ENCODE data around the gene GAREM1. TPM values are rescaled to one million over a fixed set of nuclear protein-coding genes. Genes with fewer than 3 reads are reported as not detected.
"Not testable (repeated sequence)": the region's sequence is repeated elsewhere in the genome, so short reads cannot be mapped to it uniquely, and the experiment has no call there.

The GAREM1 gene
- total RNA-seq, 5 donors from 2014 or later (not counting 1 experiment from before 2014, with no cell fraction given) = 0.26 to 0.41 (median 0.33) TPM

- WGBS (ENCODE audit: insufficient coverage) = no CpG with 5 or more reads among the region's 2 CpGs
- Mint-ChIP-seq H3K9me3 (no peaks in the 10 kb centered on the region), H3K27me3 (peaks cover 0 to 23% of the 10 kb centered on the region in 2 donors), H3K4me3 (no peak overlapping the region), H3K27ac (no peak overlapping the region), H3K4me1 (no peaks in the 10 kb centered on the region), H3K36me3 (no peaks in the 10 kb centered on the region)
- H3K9me3 ChIP-seq = no peaks in the 10 kb centered on the region
- H3K4me3 ChIP-seq (ENCODE audit: control insufficient read depth in 1 of 2, extremely low read depth in 1 of 2, low read length in 1 of 2) = no peak overlapping the region
- POLR2A ChIA-PET = no interaction called here
- no peaks in the 10 kb centered on the region for H3K4me1 ChIP-seq (ENCODE audit: control insufficient read depth in 1 of 2, extremely low read depth in 1 of 2, insufficient read depth in 2 of 2, low read length in 2 of 2)
- ATAC-seq (replicated peaks in 1 of 4) (no peak), DNase-seq (no peak)
- CTCF ChIA-PET = no interaction called here
- H3K27ac ChIP-seq (ENCODE audit: low read length) = no peak overlapping the region
- H3K36me3 ChIP-seq (ENCODE audit: control insufficient read depth in 2 of 2, extremely low read depth in 1 of 2, insufficient read depth in 1 of 2, low read length in 1 of 2) = no peaks in the 10 kb centered on the region
- no peaks in the 10 kb centered on the region for H3K27me3 ChIP-seq (replicated peaks in 1 of 2; ENCODE audit: control insufficient read depth in 2 of 2, extremely low read depth in 1 of 2, insufficient read depth in 2 of 2, low read length in 1 of 2)
These were observed 173.8 kb downstream of the GAREM1 start for GRCh38 chr18:32296851-32297250.

DNA sequence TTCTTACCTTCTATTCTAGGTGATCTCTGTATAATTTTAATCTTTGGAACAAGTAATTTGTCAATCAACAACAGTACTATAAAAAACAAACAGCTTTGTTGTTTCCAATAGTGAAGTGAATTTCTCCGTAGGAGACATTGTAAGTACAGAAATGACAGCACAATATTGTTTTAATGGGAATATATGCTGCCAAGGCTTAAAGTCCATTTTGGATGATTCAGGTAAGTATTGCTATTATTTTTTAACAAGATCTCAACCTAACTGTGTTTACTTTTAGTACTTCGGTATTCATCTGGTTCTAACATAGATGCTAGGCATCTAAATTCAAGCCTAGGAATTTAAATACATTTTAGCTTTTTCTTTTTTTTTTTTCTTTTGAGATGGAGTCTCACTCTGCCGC is 175.1 kb downstream of the GAREM1 start:
- POLR2A ChIA-PET = no interaction called here
- Histone ChIP-seq H3K4me3 (ENCODE audit: control insufficient read depth in 1 of 2, extremely low read depth in 1 of 2, low read length in 1 of 2) (no peak overlapping the region), H3K27ac (ENCODE audit: low read length) (no peak overlapping the region), H3K4me1 (ENCODE audit: control insufficient read depth in 1 of 2, extremely low read depth in 1 of 2, insufficient read depth in 2 of 2, low read length in 2 of 2) (no peaks in the 10 kb centered on the region), H3K36me3 (ENCODE audit: control insufficient read depth in 2 of 2, extremely low read depth in 1 of 2, insufficient read depth in 1 of 2, low read length in 1 of 2) (no peaks in the 10 kb centered on the region), H3K27me3 (replicated peaks in 1 of 2; ENCODE audit: control insufficient read depth in 2 of 2, extremely low read depth in 1 of 2, insufficient read depth in 2 of 2, low read length in 1 of 2) (no peaks in the 10 kb centered on the region), H3K9me3 (no peaks in the 10 kb centered on the region)
- H3K27ac Mint-ChIP-seq = no peak overlapping the region
- peaks cover 0 to 23% of the 10 kb centered on the region in 2 donors for H3K27me3 Mint-ChIP-seq
- CTCF ChIA-PET = no interaction called here
- no peaks in the 10 kb centered on the region for H3K36me3 Mint-ChIP-seq
- DNase-seq (no peak), ATAC-seq (replicated peaks in 1 of 4) (no peak)
- H3K4me1 Mint-ChIP-seq = no peaks in the 10 kb centered on the region
- WGBS (ENCODE audit: insufficient coverage) = no CpG with 5 or more reads among the region's 3 CpGs
- no peaks in the 10 kb centered on the region for H3K9me3 Mint-ChIP-seq
- no peak overlapping the region for H3K4me3 Mint-ChIP-seq

- Histone ChIP-seq H3K4me3 (ENCODE audit: control insufficient read depth in 1 of 2, extremely low read depth in 1 of 2, low read length in 1 of 2) (no peak overlapping the region), H3K36me3 (ENCODE audit: control insufficient read depth in 2 of 2, extremely low read depth in 1 of 2, insufficient read depth in 1 of 2, low read length in 1 of 2) (no peaks in the 10 kb centered on the region), H3K9me3 (no peaks in the 10 kb centered on the region), H3K4me1 (ENCODE audit: control insufficient read depth in 1 of 2, extremely low read depth in 1 of 2, insufficient read depth in 2 of 2, low read length in 2 of 2) (no peaks in the 10 kb centered on the region), H3K27me3 (replicated peaks in 1 of 2; ENCODE audit: control insufficient read depth in 2 of 2, extremely low read depth in 1 of 2, insufficient read depth in 2 of 2, low read length in 1 of 2) (no peaks in the 10 kb centered on the region), H3K27ac (ENCODE audit: low read length) (no peak overlapping the region)
- H3K4me1 Mint-ChIP-seq = no peaks in the 10 kb centered on the region
- H3K9me3 Mint-ChIP-seq = no peaks in the 10 kb centered on the region
- no CpG with 5 or more reads among the region's 2 CpGs for WGBS (ENCODE audit: insufficient coverage)
- H3K36me3 Mint-ChIP-seq = no peaks in the 10 kb centered on the region
- no peak overlapping the region for H3K4me3 Mint-ChIP-seq
- ATAC-seq (replicated peaks in 1 of 4) = no peak
- ChIA-PET CTCF (no interaction called here), POLR2A (no interaction called here)
- H3K27ac Mint-ChIP-seq = no peak overlapping the region
- DNase-seq = no peak
- peaks cover 2 to 20% of the 10 kb centered on the region in 2 donors for H3K27me3 Mint-ChIP-seq
These were observed 177.6 kb downstream of the GAREM1 start for GRCh38 chr18:32293107-32293506.

DNA sequence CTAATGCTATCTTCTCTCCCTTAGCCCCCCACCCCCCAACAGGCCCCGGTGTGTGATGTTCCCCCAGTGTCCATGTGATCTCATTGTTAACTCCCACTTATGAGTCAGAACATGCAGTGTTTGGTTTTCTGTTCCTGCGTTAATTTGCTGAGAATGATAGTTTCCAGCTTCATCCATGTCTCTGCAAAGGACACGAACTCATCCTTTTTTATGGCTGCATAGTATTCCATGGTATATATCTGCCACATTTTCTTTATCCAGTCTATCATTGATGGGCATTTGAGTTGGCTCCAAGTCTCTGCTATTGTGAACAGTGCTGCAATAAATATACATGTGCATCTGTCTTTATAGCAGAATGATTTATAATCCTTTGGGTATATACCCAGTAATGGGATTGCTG is 179.1 kb downstream of the GAREM1 start:
- peaks cover 4 to 12% of the 10 kb centered on the region in 2 donors for H3K27me3 Mint-ChIP-seq
- H3K36me3 Mint-ChIP-seq; H3K27me3 ChIP-seq (replicated peaks in 1 of 2; ENCODE audit: control insufficient read depth in 2 of 2, extremely low read depth in 1 of 2, insufficient read depth in 2 of 2, low read length in 1 of 2); H3K4me3 Mint-ChIP-seq; ATAC-seq (replicated peaks in 1 of 4); H3K9me3 Mint-ChIP-seq; H3K9me3 ChIP-seq; H3K4me1 ChIP-seq (ENCODE audit: control insufficient read depth in 1 of 2, extremely low read depth in 1 of 2, insufficient read depth in 2 of 2, low read length in 2 of 2); H3K36me3 ChIP-seq (ENCODE audit: control insufficient read depth in 2 of 2, extremely low read depth in 1 of 2, insufficient read depth in 1 of 2, low read length in 1 of 2); H3K27ac ChIP-seq (ENCODE audit: low read length); H3K4me1 Mint-ChIP-seq; H3K4me3 ChIP-seq (ENCODE audit: control insufficient read depth in 1 of 2, extremely low read depth in 1 of 2, low read length in 1 of 2); H3K27ac Mint-ChIP-seq; DNase-seq; POLR2A ChIA-PET: not testable (repeated sequence)
- CTCF ChIA-PET = interaction anchor here in 1 of 2 donors (0.7 kb wide), 2 partner anchors 25 to 301 kb away, joined by 3 to 5 read pairs; no protein-coding TSS in a partner anchor
- WGBS (ENCODE audit: insufficient coverage) = 83% methylated on average over 2 of the region's 3 CpGs

GRCh38 chr18:32290810-32291209 is 179.9 kb downstream of the GAREM1 start:
- Mint-ChIP-seq H3K9me3 (no peaks in the 10 kb centered on the region), H3K27me3 (peaks cover 4 to 15% of the 10 kb centered on the region in 2 donors), H3K4me1 (no peaks in the 10 kb centered on the region), H3K4me3 (no peak overlapping the region), H3K36me3 (no peaks in the 10 kb centered on the region), H3K27ac (no peak overlapping the region)
- DNase-seq = no peak
- no peaks in the 10 kb centered on the region for H3K36me3 ChIP-seq (ENCODE audit: control insufficient read depth in 2 of 2, extremely low read depth in 1 of 2, insufficient read depth in 1 of 2, low read length in 1 of 2)
- no peaks in the 10 kb centered on the region for H3K9me3 ChIP-seq
- ATAC-seq (replicated peaks in 1 of 4) = no peak
- CTCF ChIA-PET = interaction anchor here (0.6 to 0.7 kb wide), 8 partner anchors 9 to 1149 kb away, joined by 3 to 6 read pairs (median 5); no protein-coding TSS in a partner anchor
- H3K4me1 ChIP-seq (ENCODE audit: control insufficient read depth in 1 of 2, extremely low read depth in 1 of 2, insufficient read depth in 2 of 2, low read length in 2 of 2) = no peaks in the 10 kb centered on the region
- no peak overlapping the region for H3K27ac ChIP-seq (ENCODE audit: low read length)
- POLR2A ChIA-PET = no interaction called here
- WGBS (ENCODE audit: insufficient coverage) = no CpG with 5 or more reads among the region's 2 CpGs
- no peak overlapping the region for H3K4me3 ChIP-seq (ENCODE audit: control insufficient read depth in 1 of 2, extremely low read depth in 1 of 2, low read length in 1 of 2)
- H3K27me3 ChIP-seq (replicated peaks in 1 of 2; ENCODE audit: control insufficient read depth in 2 of 2, extremely low read depth in 1 of 2, insufficient read depth in 2 of 2, low read length in 1 of 2) = peaks cover 0 to 8% of the 10 kb centered on the region in 2 experiments

GRCh38 chr18:32289483-32290075 is 181.1 kb downstream of the GAREM1 start:
- ChIA-PET CTCF (interaction anchor here (0.5 to 1.4 kb wide), 8 partner anchors 16 to 771 kb away, joined by 3 to 10 read pairs (median 4); partner anchors contain the start of gene GAREM1 (in 1 of the 2)), POLR2A (no interaction called here)
- H3K4me1 Mint-ChIP-seq = no peaks in the 10 kb centered on the region
- Histone ChIP-seq H3K4me1 (ENCODE audit: control insufficient read depth in 1 of 2, extremely low read depth in 1 of 2, insufficient read depth in 2 of 2, low read length in 2 of 2) (no peaks in the 10 kb centered on the region), H3K4me3 (ENCODE audit: control insufficient read depth in 1 of 2, extremely low read depth in 1 of 2, low read length in 1 of 2) (no peak overlapping the region), H3K27ac (ENCODE audit: low read length) (no peak overlapping the region), H3K9me3 (no peaks in the 10 kb centered on the region), H3K36me3 (ENCODE audit: control insufficient read depth in 2 of 2, extremely low read depth in 1 of 2, insufficient read depth in 1 of 2, low read length in 1 of 2) (no peaks in the 10 kb centered on the region), H3K27me3 (replicated peaks in 1 of 2; ENCODE audit: control insufficient read depth in 2 of 2, extremely low read depth in 1 of 2, insufficient read depth in 2 of 2, low read length in 1 of 2) (peaks cover 0 to 11% of the 10 kb centered on the region in 2 experiments)
- DNase-seq = peak in 12 of 35 experiments; percentile 1 to 48 (median 10)
- no peak overlapping the region for H3K4me3 Mint-ChIP-seq
- no peaks in the 10 kb centered on the region for H3K36me3 Mint-ChIP-seq
- peak in 2 of 4 experiments; percentile 45 to 48 for ATAC-seq (replicated peaks in 1 of 4)
- H3K27me3 Mint-ChIP-seq = peaks cover 4 to 20% of the 10 kb centered on the region in 2 donors
- H3K9me3 Mint-ChIP-seq = no peaks in the 10 kb centered on the region
- no peak overlapping the region for H3K27ac Mint-ChIP-seq
- no CpG with 5 or more reads among the region's 1 CpG for WGBS (ENCODE audit: insufficient coverage)

Measured in T-cell (primary cell).